GM19328 (cell line): ENCODE results near the gene GAS7.

Experiments used
- ATAC-seq: cut with Tn5 transposase; IDR thresholded peaks from one replicate; pipeline ENCODE4 v1.9.1; 2021; ENCODE audit warnings: mild to moderate bottlenecking, moderate library complexity; ENCODE audit not compliant: unreplicated experiment

Gene GAS7

DNA sequence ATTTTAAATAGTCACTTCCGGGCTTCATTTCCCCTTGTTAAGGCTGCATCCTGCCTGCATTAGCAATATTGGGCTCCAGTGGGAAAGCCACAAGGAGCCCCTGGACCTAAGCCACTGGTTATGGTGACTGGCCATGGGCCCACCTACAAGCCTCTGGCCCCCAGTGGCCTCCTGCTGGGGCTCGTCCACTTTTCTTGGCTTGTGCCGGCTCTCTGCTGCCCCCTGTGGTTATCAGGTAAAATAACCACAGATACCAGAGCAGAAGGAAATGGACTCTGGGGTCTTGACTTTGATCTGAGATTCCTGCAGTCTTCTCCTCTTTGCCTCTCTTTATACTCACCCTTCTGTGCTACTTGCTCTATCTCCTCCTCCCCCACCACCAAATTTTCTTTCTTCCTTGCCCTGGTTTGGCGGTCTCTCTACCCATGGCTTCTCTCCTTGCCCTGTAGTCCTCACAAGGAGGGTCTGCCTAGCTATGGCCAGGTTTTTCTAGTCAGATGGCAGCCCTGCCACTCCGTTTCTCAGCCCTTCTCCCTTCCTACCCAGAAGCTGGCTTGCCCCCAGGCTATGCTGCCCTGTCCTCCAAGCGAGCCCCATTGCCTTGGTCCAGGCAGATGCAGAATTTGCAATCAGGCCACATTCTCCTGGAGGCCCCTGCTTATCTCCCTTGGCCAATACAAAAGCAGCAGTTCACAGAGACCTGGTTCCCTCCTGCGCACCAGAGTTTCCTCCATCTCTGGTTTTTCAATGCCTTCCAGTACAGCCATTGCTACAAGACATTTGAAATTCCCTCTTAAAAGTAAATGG lies 210.4 kb downstream of the GAS7 start:
- ATAC-seq = no peak

GRCh38 chr17:9986754-9987382 lies 211.5 kb downstream of the GAS7 start:
- ATAC-seq = no peak

DNA sequence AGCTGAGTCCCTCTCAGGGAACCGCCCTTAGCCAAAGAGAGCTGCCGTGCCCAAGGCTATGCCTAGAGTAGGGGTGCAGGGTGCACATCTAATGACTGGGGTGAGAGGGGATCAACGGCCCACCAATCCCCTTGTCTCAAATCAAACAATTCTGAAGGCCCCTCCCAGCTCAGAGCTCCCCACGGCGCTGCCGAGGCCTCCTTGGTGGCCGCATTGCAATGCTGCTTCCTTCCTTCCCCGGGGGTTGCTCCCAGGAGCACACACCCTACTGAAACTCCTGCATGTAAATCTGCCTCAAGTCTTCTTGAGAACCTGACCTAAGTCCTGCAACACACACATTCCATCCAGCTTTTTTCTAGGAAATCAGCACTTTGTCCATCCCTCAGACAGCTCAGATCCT lies 212.8 kb downstream of the GAS7 start:
- ATAC-seq = no peak

- no peak for ATAC-seq
These were observed 213.6 kb downstream of the GAS7 start for GRCh38 chr17:9984768-9985167.

- no peak for ATAC-seq
These were observed 216.2 kb downstream of the GAS7 start for GRCh38 chr17:9982159-9982558.

DNA sequence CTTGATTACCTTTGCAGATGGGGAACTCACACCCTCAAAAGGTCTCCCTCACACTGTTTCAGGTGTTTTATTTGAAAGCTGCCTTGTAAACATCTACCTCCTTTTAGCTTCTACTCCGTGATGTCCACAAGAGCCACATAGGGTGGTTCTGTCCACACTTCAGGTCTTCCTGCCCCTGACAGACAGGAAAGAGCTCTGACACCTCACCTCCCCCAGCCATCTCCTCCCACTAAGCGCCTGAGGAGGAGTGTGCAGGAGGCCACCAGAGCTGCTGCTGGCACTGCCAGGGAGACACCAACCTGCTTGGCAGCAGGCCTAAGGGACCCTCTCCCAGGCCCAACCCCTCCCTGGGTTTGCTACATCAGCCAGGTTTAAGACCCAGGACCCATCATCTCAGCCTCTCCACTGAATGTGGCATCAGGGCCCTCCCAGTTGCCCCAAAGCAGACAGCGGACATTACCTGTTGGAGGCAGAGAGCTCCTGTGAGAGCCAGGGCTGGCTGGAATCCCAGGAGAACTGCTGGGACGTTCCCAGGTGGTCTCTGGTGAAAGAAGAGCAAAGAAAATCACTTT lies 217.0 kb downstream of the GAS7 start:
- ATAC-seq = no peak

DNA sequence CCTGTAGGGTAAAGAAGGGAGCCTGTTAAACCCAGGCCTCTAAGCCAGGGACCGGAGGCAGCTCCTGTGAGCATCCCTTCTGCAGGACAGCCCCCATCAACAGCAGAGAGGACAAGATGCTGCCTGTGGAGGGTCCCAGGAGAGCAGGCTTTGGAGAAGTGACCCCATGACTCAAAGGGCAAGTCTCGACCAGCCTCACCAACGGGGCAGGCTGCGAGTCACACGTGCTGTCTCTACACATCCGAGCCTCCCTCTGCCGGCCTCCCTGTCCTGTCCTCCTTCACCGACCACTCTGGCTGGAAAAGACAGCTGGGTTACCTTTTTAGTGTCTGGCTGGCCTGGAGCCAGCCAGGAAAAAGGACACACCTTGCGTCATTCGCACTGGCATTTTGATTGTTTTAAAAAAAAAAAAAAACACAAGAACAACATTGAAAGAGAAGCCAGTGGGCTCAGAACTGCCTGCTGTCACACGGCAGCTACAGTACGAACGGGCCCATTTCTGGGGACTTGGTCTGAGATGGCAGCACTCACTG lies 218.9 kb downstream of the GAS7 start:
- ATAC-seq = no peak

- ATAC-seq = no peak
These were observed 221.2 kb downstream of the GAS7 start for GRCh38 chr17:9977180-9977575.

DNA sequence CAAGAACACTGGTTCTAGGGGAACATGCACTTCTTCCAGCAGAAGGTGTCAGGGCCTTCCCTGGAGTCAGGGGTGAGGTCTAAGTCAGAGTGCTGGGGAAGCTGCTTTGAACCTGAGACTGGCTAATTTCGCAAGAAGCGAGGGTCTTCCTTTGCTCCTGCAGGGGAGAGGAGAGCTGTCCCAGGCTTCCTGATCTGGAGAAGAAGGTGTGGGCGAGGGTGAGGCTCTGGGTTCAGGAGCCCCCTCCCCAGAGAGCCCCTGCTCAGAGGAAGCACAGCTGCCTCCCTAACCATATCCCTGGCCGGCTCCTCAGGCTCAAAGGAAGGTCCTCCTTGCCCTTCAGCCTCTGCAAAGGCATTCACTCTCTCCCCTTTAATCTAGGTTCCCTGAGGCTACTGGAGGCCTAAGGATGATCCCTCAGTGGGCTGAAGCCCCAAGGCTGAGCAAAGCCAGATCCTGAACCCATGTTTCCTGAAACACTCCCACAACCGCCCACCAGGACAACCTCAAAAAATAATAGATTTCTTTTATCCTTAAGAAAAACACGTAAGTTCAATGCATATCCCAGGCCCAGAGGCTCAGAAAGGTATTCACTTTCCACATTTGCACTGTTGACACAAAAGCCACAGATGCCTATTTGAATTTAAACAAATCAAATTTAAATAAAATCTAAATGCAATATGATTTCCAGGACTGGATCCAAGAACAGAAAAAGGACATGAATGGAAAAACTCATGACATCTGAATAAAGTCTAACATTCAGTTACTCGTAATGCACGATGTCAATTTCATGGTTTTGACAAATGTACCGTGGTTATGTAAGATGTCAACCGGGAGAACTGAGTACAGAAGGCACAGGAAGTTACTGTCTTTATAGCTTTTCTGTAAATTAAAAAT lies 221.9 kb downstream of the GAS7 start:
- no peak for ATAC-seq

DNA sequence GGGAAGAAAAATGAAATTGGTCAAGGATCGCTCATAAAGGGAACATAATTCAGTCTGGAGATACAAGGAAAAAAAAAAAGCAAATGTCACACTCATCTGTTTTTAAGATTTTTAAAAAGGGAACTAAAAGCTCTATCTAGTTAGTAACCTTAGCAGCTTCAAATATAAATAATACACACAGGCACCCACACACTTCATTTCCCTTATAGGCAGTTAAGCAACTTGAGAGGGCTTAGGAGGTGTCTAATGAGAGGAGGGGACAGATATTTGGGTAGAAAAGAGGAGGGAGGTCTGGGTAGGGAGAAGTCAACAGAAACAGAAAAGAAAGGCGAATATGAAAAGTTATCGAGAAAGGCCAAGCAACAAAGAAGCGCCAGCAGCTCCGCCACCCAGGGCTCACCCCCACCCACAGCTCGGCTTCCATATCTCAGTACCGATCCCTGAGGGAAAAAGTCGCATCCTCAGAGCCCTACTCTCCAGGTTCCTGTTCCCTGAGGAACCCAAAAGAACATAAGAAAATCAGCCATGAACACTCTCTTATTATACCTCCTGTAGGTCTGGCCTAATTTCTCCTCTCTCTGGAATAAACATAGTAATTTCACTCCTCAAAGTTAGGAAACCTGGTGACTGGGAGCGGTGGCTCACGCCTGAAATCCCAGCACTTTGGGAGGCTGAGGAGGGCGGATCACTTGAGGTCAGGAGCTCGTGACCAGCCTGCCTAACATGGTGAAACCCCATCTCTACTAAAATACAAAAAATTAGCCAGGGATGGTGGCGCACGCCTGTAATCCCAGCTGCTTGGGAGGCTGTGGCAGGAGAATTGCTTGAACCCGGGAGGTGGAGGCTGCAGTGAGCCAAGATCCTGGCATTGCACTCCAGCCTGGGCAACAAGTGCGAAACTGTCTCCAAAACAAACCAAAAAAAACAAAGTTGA lies 223.7 kb downstream of the GAS7 start:
- no peak for ATAC-seq

DNA sequence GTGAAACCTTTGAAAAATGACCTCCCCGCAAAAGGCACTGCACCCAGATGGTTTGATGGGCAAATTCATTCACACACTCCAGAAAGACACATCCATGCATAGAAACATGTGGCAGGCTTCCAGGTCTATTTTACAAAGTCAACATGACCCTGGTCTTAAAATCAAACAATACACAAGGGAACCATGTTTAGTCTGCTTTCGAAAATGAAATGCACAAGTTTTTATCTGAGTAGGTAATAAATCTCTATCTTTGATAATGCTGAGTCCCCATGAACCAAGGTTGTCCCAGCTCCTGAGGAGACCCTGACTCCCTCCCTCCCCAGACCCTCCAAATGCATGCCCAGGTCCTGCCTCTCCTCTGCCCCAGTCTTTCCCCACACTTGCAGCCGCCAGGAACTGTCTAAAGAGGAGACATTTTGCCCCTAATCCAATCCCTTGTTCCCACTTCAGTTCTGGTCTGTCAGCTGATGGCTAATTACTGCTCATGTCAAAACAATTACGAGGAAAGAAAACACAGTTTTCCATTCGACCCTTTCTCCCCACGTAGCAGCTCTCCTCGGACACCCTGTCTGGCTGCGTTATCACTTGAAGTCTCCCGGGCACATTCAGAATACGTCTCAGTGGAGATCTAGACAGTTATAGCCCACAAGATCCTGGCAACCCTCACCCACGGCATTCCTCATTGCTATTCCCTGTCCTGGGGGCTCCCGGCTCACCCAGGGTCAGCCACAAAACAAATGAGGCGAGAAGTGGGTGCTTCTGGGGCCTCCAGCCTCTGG lies 224.5 kb downstream of the GAS7 start:
- no peak for ATAC-seq

GRCh38 chr17:9971991-9972390 lies 226.4 kb downstream of the GAS7 start:
- ATAC-seq = no peak

GRCh38 chr17:9969301-9969935 lies 229.0 kb downstream of the GAS7 start:
- no peak for ATAC-seq

DNA sequence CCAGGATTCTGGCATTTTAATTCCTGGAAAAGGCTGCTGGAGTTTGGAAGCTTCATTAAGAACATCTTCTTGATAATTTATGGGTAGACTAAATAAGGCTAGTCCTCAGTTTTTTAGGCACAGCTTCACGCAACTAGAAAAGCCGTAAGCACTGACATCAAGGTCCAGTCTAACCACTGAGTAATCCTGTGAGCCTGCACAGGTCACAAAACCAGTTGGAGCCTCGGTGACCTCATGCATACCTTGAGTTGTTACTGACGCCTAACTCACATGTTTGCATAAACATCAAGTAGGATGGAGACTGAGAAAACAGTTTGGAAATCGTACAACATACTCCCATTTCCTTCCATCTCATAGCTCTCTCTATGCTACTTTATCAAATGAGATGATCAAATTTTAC lies 229.5 kb downstream of the GAS7 start:
- ATAC-seq = no peak

- no peak for ATAC-seq
These were observed 230.4 kb downstream of the GAS7 start for GRCh38 chr17:9968008-9968407.

DNA sequence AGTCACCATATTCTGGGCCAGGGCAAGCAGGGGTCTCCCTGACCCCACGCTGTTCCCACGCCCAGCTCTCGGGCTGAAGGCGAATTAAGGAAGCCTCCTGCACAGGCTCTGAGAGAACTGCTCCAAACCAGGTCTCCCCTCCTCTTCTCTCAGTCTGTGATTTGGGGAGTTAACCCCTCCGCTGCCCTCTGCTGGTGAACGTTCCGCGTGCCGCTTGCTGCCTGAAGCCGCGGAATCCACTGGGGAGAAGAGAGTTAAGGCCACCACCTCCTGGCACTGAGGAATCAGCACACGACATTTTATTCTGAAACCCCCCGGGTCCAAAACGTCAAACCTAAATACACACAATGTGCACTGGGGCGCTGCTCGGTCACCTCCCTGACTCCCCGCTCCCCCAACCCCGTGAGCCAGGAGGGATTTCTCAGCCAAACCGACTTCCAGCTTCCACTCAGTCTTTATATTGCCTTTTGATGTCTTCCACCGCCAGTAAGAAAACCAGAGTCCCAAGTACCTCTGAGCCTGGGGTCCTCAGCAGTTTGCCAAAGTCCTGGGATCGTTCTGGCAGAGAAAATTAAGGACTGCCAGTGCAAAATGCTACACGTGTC lies 238.9 kb downstream of the GAS7 start:
- ATAC-seq = no peak

GRCh38 chr17:9958586-9959281 lies 239.7 kb downstream of the GAS7 start:
- ATAC-seq = no peak

GRCh38 chr17:9957244-9957643 lies 241.2 kb downstream of the GAS7 start:
- ATAC-seq = no peak
